Chondrocyte (in vitro differentiated cells): Measurements from ENCODE around the gene NR0B2. TPM values are rescaled to one million over a fixed set of nuclear protein-coding genes. Genes with fewer than 3 reads are reported as not detected.

Source experiments
- DNase-seq: peaks from one replicate; pipeline ENCODE4 v3.0.0; 2021; ENCODE audit warnings: mixed read lengths, low spot score
- H3K27ac Mint-ChIP-seq: one replicate; pipeline ENCODE4 v1.8.0; 2021; ENCODE audit warnings: mild to moderate bottlenecking, moderate library complexity, mixed read lengths; ENCODE audit not compliant: unreplicated experiment
- H3K27me3 Mint-ChIP-seq: 2 replicates; pipeline ENCODE4 v1.8.0; 2021; ENCODE audit warnings: low read depth, mixed read lengths
- H3K36me3 Mint-ChIP-seq: 2 replicates; pipeline ENCODE4 v1.8.0; 2021; ENCODE audit warnings: low read depth, mixed read lengths
- H3K4me1 Mint-ChIP-seq: 2 replicates; pipeline ENCODE4 v1.8.0; 2021; ENCODE audit warnings: low read depth, mild to moderate bottlenecking, mixed read lengths
- H3K4me3 Mint-ChIP-seq: one replicate; pipeline ENCODE4 v1.8.0; 2021; ENCODE audit warnings: mild to moderate bottlenecking, moderate library complexity, mixed read lengths; ENCODE audit not compliant: unreplicated experiment
- H3K9me3 Mint-ChIP-seq: 2 replicates; pipeline ENCODE4 v1.8.0; 2021; ENCODE audit warnings: low read depth, mixed read lengths
- CTCF ChIP-seq: fragments of 200-600 bp; sonication (generic); IDR thresholded peaks from 2 replicates; pipeline ENCODE4 v1.5.0; 2021; ENCODE audit warnings: antibody characterized with exemption, mild to moderate bottlenecking, moderate library complexity
- total RNA-seq: library from RNA; stranded (reverse); gene quantifications from 3 replicates; pipeline ENCODE4 v1.2.1, GENCODE V29; 2021

The NR0B2 gene
- total RNA-seq, 1 donor from 2014 or later = not detected

- DNase-seq = no peak
- H3K9me3 Mint-ChIP-seq = no peaks in the 10 kb centered on the region
- TF ChIP-seq CTCF = no peak
Observed at GRCh38 chr1:26900815-26901511, 12.8 kb downstream of the NR0B2 start.

GRCh38 chr1:26900001-26900814 is 13.6 kb downstream of the NR0B2 start, which contains the start of gene GPATCH3:
Gene GPATCH3 (minus strand): TSS chr1:26900467. CDS start chr1:26900442, 25 bp downstream.
- H3K4me3 Mint-ChIP-seq = peak within 1 kb of the TSS; percentile 90
- peak within 1 kb of the TSS; percentile 99 for H3K27ac Mint-ChIP-seq
- H3K36me3 Mint-ChIP-seq = peaks cover 4% of the 10 kb centered on the region
- H3K27me3 Mint-ChIP-seq = no peaks in the 10 kb centered on the region
- TF ChIP-seq CTCF = no peak
- H3K4me1 Mint-ChIP-seq = peaks cover 21% of the 10 kb centered on the region
- DNase-seq = no peak
- H3K9me3 Mint-ChIP-seq = no peaks in the 10 kb centered on the region

More at GRCh38 chr1:26900815-26901511, 12.8 kb downstream of the NR0B2 start:
- peaks cover 4% of the 10 kb centered on the region for H3K36me3 Mint-ChIP-seq
- H3K4me3 Mint-ChIP-seq = peak overlapping the region; percentile 90
- H3K27ac Mint-ChIP-seq = peak overlapping the region; percentile 99
- H3K4me1 Mint-ChIP-seq = peaks cover 21% of the 10 kb centered on the region
- no peaks in the 10 kb centered on the region for H3K27me3 Mint-ChIP-seq

GRCh38 chr1:26897351-26897750 is 16.4 kb downstream of the NR0B2 start:
- Mint-ChIP-seq H3K27ac (no peak overlapping the region), H3K27me3 (no peaks in the 10 kb centered on the region), H3K4me1 (peaks cover 21% of the 10 kb centered on the region), H3K9me3 (no peaks in the 10 kb centered on the region), H3K4me3 (no peak overlapping the region), H3K36me3 (peaks cover 19% of the 10 kb centered on the region)
- DNase-seq = no peak
- TF ChIP-seq CTCF = no peak

GRCh38 chr1:26894263-26894662 is 19.5 kb downstream of the NR0B2 start:
- H3K36me3 Mint-ChIP-seq = peaks cover 22% of the 10 kb centered on the region
- no peak overlapping the region for H3K27ac Mint-ChIP-seq
- H3K9me3 Mint-ChIP-seq = no peaks in the 10 kb centered on the region
- H3K4me3 Mint-ChIP-seq = no peak overlapping the region
- H3K4me1 Mint-ChIP-seq = peaks cover 21% of the 10 kb centered on the region
- TF ChIP-seq CTCF = no peak
- no peak for DNase-seq
- no peaks in the 10 kb centered on the region for H3K27me3 Mint-ChIP-seq

GRCh38 chr1:26890467-26890796 is 23.3 kb downstream of the NR0B2 start:
- H3K9me3 Mint-ChIP-seq = no peaks in the 10 kb centered on the region
- H3K36me3 Mint-ChIP-seq = peaks cover 35% of the 10 kb centered on the region
- peak overlapping the region; percentile 85 for H3K4me3 Mint-ChIP-seq
- no peak for DNase-seq
- no peaks in the 10 kb centered on the region for H3K27me3 Mint-ChIP-seq
- peaks cover 29% of the 10 kb centered on the region for H3K4me1 Mint-ChIP-seq
- TF ChIP-seq CTCF = peak; percentile 13
- H3K27ac Mint-ChIP-seq = peak overlapping the region; percentile 93
